ENCODE data around the gene CBLN3.

DNA sequence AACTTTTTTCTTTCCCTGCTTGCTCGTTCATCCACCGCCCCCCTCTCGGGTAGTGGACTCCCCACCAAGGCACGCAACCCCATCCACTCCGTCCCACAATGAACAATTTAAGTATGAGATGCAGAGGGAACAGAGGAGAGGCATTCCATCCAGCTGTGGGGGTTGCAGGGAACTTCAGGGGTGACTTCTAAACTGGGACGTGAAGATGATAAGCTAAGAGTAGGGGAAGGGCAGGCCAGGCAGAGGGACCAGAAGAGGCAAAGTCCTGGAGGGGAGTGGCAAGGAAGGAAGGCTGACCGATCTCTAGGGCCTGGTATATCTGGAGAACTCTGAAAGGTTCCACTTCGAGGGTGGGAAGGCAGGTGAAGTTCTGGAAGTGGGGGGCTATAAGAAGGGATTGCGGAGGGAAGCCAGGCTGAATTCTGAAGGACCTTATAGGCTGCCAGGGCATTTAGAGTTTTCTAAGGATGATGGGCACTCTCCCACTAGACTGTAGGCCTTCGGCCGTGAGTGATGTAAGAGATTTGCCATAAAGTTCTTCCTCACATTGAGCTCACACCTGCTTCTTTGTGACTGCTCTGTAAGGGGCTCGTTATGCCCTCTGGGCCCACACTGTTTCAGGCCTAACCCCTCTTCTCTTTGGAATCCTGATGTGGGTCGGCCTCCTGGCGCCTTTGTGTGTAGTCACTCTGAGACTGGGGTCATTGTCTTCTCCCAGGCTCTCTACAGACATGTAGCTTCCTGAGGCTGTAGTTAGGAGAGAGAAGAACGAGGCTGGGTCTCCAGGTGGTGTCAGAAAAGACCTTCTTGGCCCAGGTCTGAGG, 49.3 kb downstream of the CBLN3 start:
- TF ChIP-seq CTCF (IDR thresholded peaks at IDR 0.05) = no peak
- no peak for TF ChIP-seq POLR2A (IDR thresholded peaks at IDR 0.05)
- TF ChIP-seq POLR2AphosphoS5 (IDR thresholded peaks at IDR 0.05) = no peak
